Kidney (tissue), 14 donors: ENCODE data around the gene SMIM3. TPM values are rescaled to one million over a fixed set of nuclear protein-coding genes. Genes with fewer than 3 reads are reported as not detected.
A peak's percentile ranks its signal among the peaks of the same experiment; 100 is the strongest.
"Not testable (repeated sequence)": the region's sequence is repeated elsewhere in the genome, so short reads cannot be mapped to it uniquely, and the experiment has no call there.

ENCODE experiments used
- DNase-seq, 5 donors: peaks; one replicate each; pipeline ENCODE4 v3.0.0-alpha.2; 2013 to 2020
- FAIRE-seq: peaks from 2 replicates; lab custom pipeline; 2012; peaks lifted over from hg19 to GRCh38; lab: Jason Lieb, UNC
- H3K27ac ChIP-seq, 2 donors: one replicate each; pipeline ENCODE4 v1.7.0; 2013; ENCODE audit warnings: low read depth in 2 of 2, low read length in 2 of 2, inconsistent platforms in 1 of 2
- H3K27me3 ChIP-seq: one replicate; pipeline ENCODE4 v1.7.1; 2013; ENCODE audit warnings: low read length, inconsistent platforms; ENCODE audit not compliant: control insufficient read depth, insufficient read depth
- H3K36me3 ChIP-seq, 3 donors: one replicate each; pipeline versions ENCODE4 v1.7.0 to v1.7.1; 2013; ENCODE audit warnings: low read length in 3 of 3, control low read depth in 1 of 3, inconsistent platforms in 1 of 3; ENCODE audit not compliant: insufficient read depth in 3 of 3, control insufficient read depth in 2 of 3
- H3K4me1 ChIP-seq, 3 donors: one replicate each; pipeline versions ENCODE4 v1.7.0 to v1.7.1; 2013; ENCODE audit warnings: low read length in 3 of 3, inconsistent platforms in 1 of 3, low read depth in 1 of 3; ENCODE audit not compliant: control insufficient read depth in 2 of 3, insufficient read depth in 2 of 3
- H3K4me3 ChIP-seq, 3 donors: one replicate each; pipeline versions ENCODE4 v1.7.0 to v1.8.1; 2013; ENCODE audit warnings: low read length in 3 of 3, control low read depth in 1 of 3, inconsistent platforms in 1 of 3
- H3K9ac ChIP-seq, 3 donors: one replicate each; pipeline versions ENCODE4 v1.7.0 to v1.7.1; 2013; ENCODE audit warnings: low read length in 3 of 3, control low read depth in 1 of 3, inconsistent platforms in 1 of 3
- H3K9me3 ChIP-seq, 3 donors: one replicate each; pipeline versions ENCODE4 v1.7.0 to v1.7.1; 2013; ENCODE audit warnings: low read length in 3 of 3, control low read depth in 1 of 3, inconsistent platforms in 1 of 3; ENCODE audit not compliant: control insufficient read depth in 2 of 3, insufficient read depth in 1 of 3
- intact Hi-C: fragments of 100-400 bp; cut with DNase I; formaldehyde crosslinking; loops from one replicate; pipeline ENCODE4 v1.11.1; 2022
- polyA plus RNA-seq: library from polyadenylated mRNA; stranded (reverse); fragments of 350-450 nt; fragmentation: Illumina TruSeq; extraction: RNeasy Lipid Tissue Mini Kit (QIAGEN cat#74804); gene quantifications from one replicate; pipeline ENCODE4 v1.2.3, GENCODE V29; 2014; ENCODE audit warnings: low read depth, low replicate concordance; ENCODE audit not compliant: insufficient read depth
- total RNA-seq: library from RNA; stranded (reverse); fragmentation: NEBNext Ultra II Directional; extraction: Animal tissue kit (Norgen Biotek cat#: 25700); gene quantifications from one replicate; pipeline ENCODE4 v1.2.1, GENCODE V29; 2021
- TF ChIP-seq, protein P1 (sequence below): IDR thresholded peaks from 3 replicates; pipeline ENCODE4 v1.5.1; 2012; ENCODE audit warnings: mild to moderate bottlenecking, moderate library complexity, borderline replicate concordance; ENCODE audit not compliant: insufficient read depth; ENCODE audit errors: extremely low read depth
- donor health status: control.
- donor health status: control.
- donor health status: control.
- donor health status: control.
- donor health status: control.
- donor health status: DM: yes; HTN: yes; CAD: no.
- donor health status: Normal renal cell carcinoma (clear cell type).

The SMIM3 gene
- total and polyA plus RNA-seq, 2 donors from 2014 or later: 23.0 to 23.9 TPM

- no peaks in the 10 kb centered on the region for H3K27me3 ChIP-seq
- DNase-seq (peak in 2 of 5 donors; percentile 66 to 71), FAIRE-seq (peak; percentile 8)
- peak overlapping the region; percentile 10 to 43 for H3K27ac ChIP-seq
- no peaks in the 10 kb centered on the region for H3K9me3 ChIP-seq
- TF ChIP-seq, protein P1, sequence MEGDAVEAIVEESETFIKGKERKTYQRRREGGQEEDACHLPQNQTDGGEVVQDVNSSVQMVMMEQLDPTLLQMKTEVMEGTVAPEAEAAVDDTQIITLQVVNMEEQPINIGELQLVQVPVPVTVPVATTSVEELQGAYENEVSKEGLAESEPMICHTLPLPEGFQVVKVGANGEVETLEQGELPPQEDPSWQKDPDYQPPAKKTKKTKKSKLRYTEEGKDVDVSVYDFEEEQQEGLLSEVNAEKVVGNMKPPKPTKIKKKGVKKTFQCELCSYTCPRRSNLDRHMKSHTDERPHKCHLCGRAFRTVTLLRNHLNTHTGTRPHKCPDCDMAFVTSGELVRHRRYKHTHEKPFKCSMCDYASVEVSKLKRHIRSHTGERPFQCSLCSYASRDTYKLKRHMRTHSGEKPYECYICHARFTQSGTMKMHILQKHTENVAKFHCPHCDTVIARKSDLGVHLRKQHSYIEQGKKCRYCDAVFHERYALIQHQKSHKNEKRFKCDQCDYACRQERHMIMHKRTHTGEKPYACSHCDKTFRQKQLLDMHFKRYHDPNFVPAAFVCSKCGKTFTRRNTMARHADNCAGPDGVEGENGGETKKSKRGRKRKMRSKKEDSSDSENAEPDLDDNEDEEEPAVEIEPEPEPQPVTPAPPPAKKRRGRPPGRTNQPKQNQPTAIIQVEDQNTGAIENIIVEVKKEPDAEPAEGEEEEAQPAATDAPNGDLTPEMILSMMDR: no peak
- H3K9ac ChIP-seq: no peak overlapping the region
- H3K4me3 ChIP-seq: no peak overlapping the region
- no peaks in the 10 kb centered on the region for H3K36me3 ChIP-seq
- H3K4me1 ChIP-seq: peaks cover 0 to 11% (median 9%) of the 10 kb centered on the region in 3 donors
- intact Hi-C loops: no loop called here
Measured at GRCh38 chr5:150789943-150790611, 11.5 kb downstream of the SMIM3 start.

DNA sequence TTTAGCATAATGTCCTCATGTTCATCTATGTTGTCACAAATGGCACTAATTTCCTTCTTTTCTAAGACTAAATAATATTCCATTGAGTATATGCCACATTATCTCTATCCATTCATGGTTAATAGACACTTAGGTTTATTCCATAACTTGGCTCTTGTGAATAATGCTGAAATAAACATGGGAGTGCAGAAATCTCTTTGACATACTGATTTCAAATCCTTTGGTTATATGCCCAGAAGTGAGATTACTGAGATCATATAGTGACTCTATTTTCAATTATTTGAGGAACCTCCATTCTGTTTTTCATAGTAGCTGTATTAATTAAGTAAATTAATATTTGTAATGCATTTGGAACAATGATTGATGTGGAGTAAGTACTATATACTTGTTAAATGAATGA lies 13.0 kb downstream of the SMIM3 start:
- peaks cover 0 to 11% (median 9%) of the 10 kb centered on the region in 3 donors for H3K4me1 ChIP-seq
- H3K36me3 ChIP-seq: peaks cover 0 to 14% (median 5%) of the 10 kb centered on the region in 3 donors
- no peaks in the 10 kb centered on the region for H3K9me3 ChIP-seq
- no peak overlapping the region for H3K4me3 ChIP-seq
- intact Hi-C loops: no loop called here
- H3K9ac ChIP-seq: no peak overlapping the region
- TF ChIP-seq, protein P1: no peak
- DNase-seq (no peak), FAIRE-seq (no peak)
- no peak overlapping the region for H3K27ac ChIP-seq
- no peaks in the 10 kb centered on the region for H3K27me3 ChIP-seq

DNA sequence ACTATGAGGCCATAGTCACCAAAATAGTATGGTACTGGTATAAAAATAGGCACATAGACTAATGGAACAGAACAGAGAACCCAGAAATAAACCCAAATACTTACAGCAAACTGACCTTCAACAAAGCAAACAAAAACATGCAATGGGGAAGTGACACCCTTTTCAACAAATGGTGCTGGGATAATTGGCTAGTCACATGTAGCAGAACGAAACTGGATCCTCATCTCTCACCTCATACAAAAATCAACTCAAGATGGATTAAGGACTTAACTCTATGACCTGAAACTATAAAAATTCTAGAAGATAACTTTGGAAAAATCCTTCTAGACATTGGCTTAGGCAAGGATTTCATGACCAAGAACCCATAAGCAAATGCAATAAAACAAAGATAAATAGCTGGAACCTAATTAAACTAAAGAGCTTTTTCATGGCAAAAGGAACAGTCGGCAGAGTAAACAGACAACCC lies 14.9 kb downstream of the SMIM3 start:
- H3K27me3 ChIP-seq, H3K9me3 ChIP-seq, FAIRE-seq, H3K9ac ChIP-seq, H3K4me3 ChIP-seq, intact Hi-C loops, DNase-seq, H3K27ac ChIP-seq: not testable (repeated sequence)
- Histone ChIP-seq H3K36me3 (peaks cover 0 to 15% (median 5%) of the 10 kb centered on the region in 3 donors), H3K4me1 (peaks cover 0 to 11% (median 9%) of the 10 kb centered on the region in 3 donors)

DNA sequence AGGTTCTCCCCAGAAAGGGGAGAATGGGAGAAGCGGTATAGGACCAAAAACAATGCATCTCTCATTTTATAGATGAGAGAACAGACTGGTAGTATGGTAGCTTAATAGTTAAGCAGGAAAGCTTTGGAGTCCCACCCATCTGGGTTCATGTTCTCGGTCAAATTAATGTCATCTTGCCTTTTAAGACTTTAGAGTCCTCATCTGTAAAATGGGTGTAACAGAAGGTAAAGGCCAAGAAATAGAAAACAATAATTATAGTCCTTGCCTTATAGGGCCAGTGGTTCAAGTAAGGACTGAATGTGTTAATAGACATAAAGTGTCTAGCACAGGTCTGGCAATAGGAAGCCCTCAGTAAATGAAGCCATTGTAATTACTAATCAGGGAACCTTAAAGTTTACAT lies 16.4 kb downstream of the SMIM3 start:
- H3K4me3 ChIP-seq: no peak overlapping the region
- H3K9me3 ChIP-seq: no peaks in the 10 kb centered on the region
- peaks cover 0 to 2% (median 2%) of the 10 kb centered on the region in 3 donors for H3K4me1 ChIP-seq
- TF ChIP-seq, protein P1: no peak
- no peaks in the 10 kb centered on the region for H3K27me3 ChIP-seq
- peaks cover 0 to 15% (median 5%) of the 10 kb centered on the region in 3 donors for H3K36me3 ChIP-seq
- H3K9ac ChIP-seq: no peak overlapping the region
- intact Hi-C loops: no loop called here
- no peak overlapping the region for H3K27ac ChIP-seq
- DNase-seq (no peak), FAIRE-seq (no peak)
